ENCODE measurements around the gene TNIP2.

Gene TNIP2

GRCh38 chr4:2799971-2800690 lies 44.0 kb upstream of the TNIP2 start:
- no peak for TF ChIP-seq CTCF (IDR thresholded peaks at IDR 0.05)

- TF ChIP-seq CTCF (IDR thresholded peaks at IDR 0.05) = no peak
Measured at GRCh38 chr4:2799224-2799911, 43.2 kb upstream of the TNIP2 start.

GRCh38 chr4:2798399-2799223 lies 42.5 kb upstream of the TNIP2 start:
- TF ChIP-seq CTCF (IDR thresholded peaks at IDR 0.05) = no peak

GRCh38 chr4:2797545-2798305 lies 41.6 kb upstream of the TNIP2 start:
- no peak for TF ChIP-seq CTCF (IDR thresholded peaks at IDR 0.05)

GRCh38 chr4:2796849-2797544 lies 40.9 kb upstream of the TNIP2 start:
- TF ChIP-seq CTCF (IDR thresholded peaks at IDR 0.05) = no peak

GRCh38 chr4:2795893-2796848 lies 40.0 kb upstream of the TNIP2 start:
- TF ChIP-seq CTCF (IDR thresholded peaks at IDR 0.05) = no peak

Data from LNCAP (cell line).